A549 (cell line): ENCODE data around the gene LIMA1.

Source experiments
- HDAC2 ChIP-seq: fragments of 200-600 bp; sonication (generic); IDR thresholded peaks from 2 replicates; pipeline ENCODE4 v1.6.1; 2016
- JUN ChIP-seq, 2 experiments: fragments of >200 bp; sonication (Bioruptor Twin); formaldehyde crosslinking; IDR thresholded peaks; 2 replicates in 1 of 2; 3 replicates in 1 of 2; pipeline ENCODE4 v1.6.1; 2016 to 2017
- POLR2A ChIP-seq: IDR thresholded peaks from 2 replicates; pipeline ENCODE4 v1.6.1; 2012; ENCODE audit warnings: mild to moderate bottlenecking, low read length
- RNF2 ChIP-seq: fragments of 200-600 bp; sonication (generic); IDR thresholded peaks from 2 replicates; pipeline ENCODE4 v1.6.1; 2016; ENCODE audit warnings: low read depth, mild to moderate bottlenecking, antibody characterized with exemption, moderate library complexity, borderline replicate concordance
- TF ChIP-seq, protein P1 (sequence below): fragments of >200 bp; sonication (Bioruptor Twin); formaldehyde crosslinking; IDR thresholded peaks from 3 replicates; pipeline ENCODE4 v1.5.1; 2016
- TF ChIP-seq, protein P2 (sequence below): fragments of 200-600 bp; sonication (generic); IDR thresholded peaks from 2 replicates; pipeline ENCODE4 v1.6.1; 2016; ENCODE audit warnings: antibody characterized with exemption, mild to moderate bottlenecking, moderate library complexity

DNA sequence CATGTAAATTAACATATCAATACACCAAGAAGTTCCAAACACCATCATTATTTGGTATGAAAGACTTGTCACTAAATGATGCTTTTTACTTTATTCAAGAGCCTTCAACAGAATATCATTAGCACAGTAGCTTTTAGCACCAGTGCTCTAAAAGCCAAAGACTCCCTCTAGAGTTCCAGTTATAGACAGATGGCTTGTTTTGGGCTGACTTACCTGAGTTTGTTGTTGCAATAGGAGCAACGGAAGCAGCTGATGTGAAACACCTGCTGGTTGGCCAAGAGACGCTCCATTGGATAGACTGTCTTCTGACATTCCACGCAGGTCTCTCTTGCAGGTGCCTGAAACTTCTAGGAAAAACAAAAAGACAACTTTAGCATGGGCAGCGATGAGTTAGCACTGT is 101.6 kb downstream of the LIMA1 start:
- TF ChIP-seq JUN (IDR thresholded peaks at IDR 0.05), result no peak
- TF ChIP-seq HDAC2, result no peak
- no peak for TF ChIP-seq RNF2
- TF ChIP-seq, protein P1, sequence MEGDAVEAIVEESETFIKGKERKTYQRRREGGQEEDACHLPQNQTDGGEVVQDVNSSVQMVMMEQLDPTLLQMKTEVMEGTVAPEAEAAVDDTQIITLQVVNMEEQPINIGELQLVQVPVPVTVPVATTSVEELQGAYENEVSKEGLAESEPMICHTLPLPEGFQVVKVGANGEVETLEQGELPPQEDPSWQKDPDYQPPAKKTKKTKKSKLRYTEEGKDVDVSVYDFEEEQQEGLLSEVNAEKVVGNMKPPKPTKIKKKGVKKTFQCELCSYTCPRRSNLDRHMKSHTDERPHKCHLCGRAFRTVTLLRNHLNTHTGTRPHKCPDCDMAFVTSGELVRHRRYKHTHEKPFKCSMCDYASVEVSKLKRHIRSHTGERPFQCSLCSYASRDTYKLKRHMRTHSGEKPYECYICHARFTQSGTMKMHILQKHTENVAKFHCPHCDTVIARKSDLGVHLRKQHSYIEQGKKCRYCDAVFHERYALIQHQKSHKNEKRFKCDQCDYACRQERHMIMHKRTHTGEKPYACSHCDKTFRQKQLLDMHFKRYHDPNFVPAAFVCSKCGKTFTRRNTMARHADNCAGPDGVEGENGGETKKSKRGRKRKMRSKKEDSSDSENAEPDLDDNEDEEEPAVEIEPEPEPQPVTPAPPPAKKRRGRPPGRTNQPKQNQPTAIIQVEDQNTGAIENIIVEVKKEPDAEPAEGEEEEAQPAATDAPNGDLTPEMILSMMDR, result no peak
- TF ChIP-seq, protein P2, sequence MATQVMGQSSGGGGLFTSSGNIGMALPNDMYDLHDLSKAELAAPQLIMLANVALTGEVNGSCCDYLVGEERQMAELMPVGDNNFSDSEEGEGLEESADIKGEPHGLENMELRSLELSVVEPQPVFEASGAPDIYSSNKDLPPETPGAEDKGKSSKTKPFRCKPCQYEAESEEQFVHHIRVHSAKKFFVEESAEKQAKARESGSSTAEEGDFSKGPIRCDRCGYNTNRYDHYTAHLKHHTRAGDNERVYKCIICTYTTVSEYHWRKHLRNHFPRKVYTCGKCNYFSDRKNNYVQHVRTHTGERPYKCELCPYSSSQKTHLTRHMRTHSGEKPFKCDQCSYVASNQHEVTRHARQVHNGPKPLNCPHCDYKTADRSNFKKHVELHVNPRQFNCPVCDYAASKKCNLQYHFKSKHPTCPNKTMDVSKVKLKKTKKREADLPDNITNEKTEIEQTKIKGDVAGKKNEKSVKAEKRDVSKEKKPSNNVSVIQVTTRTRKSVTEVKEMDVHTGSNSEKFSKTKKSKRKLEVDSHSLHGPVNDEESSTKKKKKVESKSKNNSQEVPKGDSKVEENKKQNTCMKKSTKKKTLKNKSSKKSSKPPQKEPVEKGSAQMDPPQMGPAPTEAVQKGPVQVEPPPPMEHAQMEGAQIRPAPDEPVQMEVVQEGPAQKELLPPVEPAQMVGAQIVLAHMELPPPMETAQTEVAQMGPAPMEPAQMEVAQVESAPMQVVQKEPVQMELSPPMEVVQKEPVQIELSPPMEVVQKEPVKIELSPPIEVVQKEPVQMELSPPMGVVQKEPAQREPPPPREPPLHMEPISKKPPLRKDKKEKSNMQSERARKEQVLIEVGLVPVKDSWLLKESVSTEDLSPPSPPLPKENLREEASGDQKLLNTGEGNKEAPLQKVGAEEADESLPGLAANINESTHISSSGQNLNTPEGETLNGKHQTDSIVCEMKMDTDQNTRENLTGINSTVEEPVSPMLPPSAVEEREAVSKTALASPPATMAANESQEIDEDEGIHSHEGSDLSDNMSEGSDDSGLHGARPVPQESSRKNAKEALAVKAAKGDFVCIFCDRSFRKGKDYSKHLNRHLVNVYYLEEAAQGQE, result no peak
- TF ChIP-seq POLR2A, result no peak
